Caco-2 (cell line): ENCODE measurements around the gene KLHL1. TPM values are rescaled to one million over a fixed set of nuclear protein-coding genes. Genes with fewer than 3 reads are reported as not detected.

Experiments
- BruUV-seq: library from RNA; stranded (reverse); fragments of 400-500 nt; replicated peaks from 2 replicates; lab custom pipeline; 2021; lab: Mats Ljungman, UMichigan
- CTCF ChIA-PET: fragments of 300-600 bp; sonication (Branson Sonifier 250); formaldehyde crosslinking; loops from one replicate; lab custom pipeline; 2022; ENCODE audit warnings: antibody characterized with exemption; lab: Charles Lee
- POLR2A ChIA-PET: fragments of 300-600 bp; sonication (Branson Sonifier 250); formaldehyde crosslinking; loops from one replicate; lab custom pipeline; 2022; ENCODE audit warnings: antibody characterized with exemption; lab: Charles Lee
- DNase-seq, 2 experiments: peaks; one replicate each; pipeline versions ENCODE4 v3.0.0 to v3.0.0-alpha.2; 2020 to 2022
- H3K27me3 ChIP-seq: replicated peaks from 2 replicates; pipeline ENCODE4 v1.6.0; 2011; ENCODE audit warnings: low read length; ENCODE audit not compliant: control insufficient read depth, insufficient read depth
- H3K36me3 ChIP-seq: 2 replicates; pipeline ENCODE4 v1.5.1; 2011; ENCODE audit warnings: low read length; ENCODE audit not compliant: control insufficient read depth, insufficient read depth
- H3K4me1 ChIP-seq: fragments of 250-450 bp; sonication (Bioruptor Pico); 2 replicates; pipeline ENCODE4 v1.5.1; 2020; ENCODE audit warnings: mild to moderate bottlenecking
- H3K4me3 ChIP-seq: 2 replicates; pipeline ENCODE4 v1.5.1; 2011; ENCODE audit warnings: low read depth, mild to moderate bottlenecking, control low read depth, low read length
- H3K9me3 ChIP-seq: fragments of 250-450 bp; sonication (Bioruptor Pico); 2 replicates; pipeline ENCODE4 v1.5.1; 2020; ENCODE audit warnings: mild to moderate bottlenecking, moderate library complexity
- H3K27ac Mint-ChIP-seq: one replicate; pipeline ENCODE4 v1.8.0; 2022; ENCODE audit warnings: mixed read lengths; ENCODE audit not compliant: unreplicated experiment
- H3K27me3 Mint-ChIP-seq: one replicate; pipeline ENCODE4 v1.8.0; 2022; ENCODE audit warnings: mixed read lengths; ENCODE audit not compliant: insufficient read depth, unreplicated experiment
- H3K36me3 Mint-ChIP-seq: one replicate; pipeline ENCODE4 v1.8.0; 2022; ENCODE audit warnings: mild to moderate bottlenecking, mixed read lengths; ENCODE audit not compliant: insufficient read depth, unreplicated experiment
- H3K4me1 Mint-ChIP-seq: one replicate; pipeline ENCODE4 v1.8.0; 2022; ENCODE audit warnings: low read depth, mixed read lengths; ENCODE audit not compliant: unreplicated experiment
- H3K4me3 Mint-ChIP-seq: one replicate; pipeline ENCODE4 v1.8.0; 2022; ENCODE audit warnings: mild to moderate bottlenecking, moderate library complexity, mixed read lengths; ENCODE audit not compliant: unreplicated experiment
- H3K9me3 Mint-ChIP-seq: one replicate; pipeline ENCODE4 v1.8.0; 2022; ENCODE audit warnings: mixed read lengths; ENCODE audit not compliant: unreplicated experiment
- CTCF ChIP-seq, 2 experiments: fragments of 200-600 bp in 1 of 2; IDR thresholded peaks; 1 replicate in 1 of 2; 2 replicates in 1 of 2; pipeline versions ENCODE4 v1.5.1 to v1.8.0; 2011 to 2022; ENCODE audit warnings: antibody characterized with exemption in 1 of 2, control low read depth in 1 of 2, inconsistent platforms in 1 of 2, low read depth in 1 of 2, low read length in 1 of 2, mild to moderate bottlenecking in 1 of 2, moderate library complexity in 1 of 2; ENCODE audit not compliant: insufficient read depth in 1 of 2, severe bottlenecking in 1 of 2, unreplicated experiment in 1 of 2
- intact Hi-C: fragments of 100-400 bp; cut with micrococcal nuclease; formaldehyde crosslinking; loops from one replicate; pipeline ENCODE4 v1.10.0; 2022; ENCODE audit not compliant: unreplicated experiment
- total RNA-seq: library from RNA; stranded (reverse); gene quantifications from 2 replicates; pipeline ENCODE4 v1.2.3, GENCODE V29; 2022

KLHL1 gene
- total RNA-seq, 1 experiment from 2014 or later: not detected

GRCh38 chr13:69657676-69658075 is 450.6 kb downstream of the KLHL1 start:
- no peak for TF ChIP-seq CTCF (IDR thresholded peaks at IDR 0.05; ENCODE audit: insufficient read depth in 1 of 2, low read depth in 1 of 2, low read length in 1 of 2, severe bottlenecking in 1 of 2, unreplicated experiment in 1 of 2)
- Histone ChIP-seq H3K27me3 (no peaks in the 10 kb centered on the region), H3K9me3 (peaks cover 9% of the 10 kb centered on the region; the same call in 1 of the 2 replicates), H3K4me1 (no peaks in the 10 kb centered on the region), H3K36me3 (no peaks in the 10 kb centered on the region), H3K4me3 (no peak overlapping the region)
- no peaks in the 10 kb centered on the region for H3K27me3 Mint-ChIP-seq
- no peak overlapping the region for H3K4me3 Mint-ChIP-seq
- no peaks in the 10 kb centered on the region for H3K36me3 Mint-ChIP-seq
- DNase-seq: no peak
- no peak overlapping the region for H3K27ac Mint-ChIP-seq
- no TSS peak for BruUV-seq
- POLR2A ChIA-PET: no interaction called here
- H3K4me1 Mint-ChIP-seq: no peaks in the 10 kb centered on the region
- intact Hi-C loops: no loop called here
- CTCF ChIA-PET: no interaction called here
- H3K9me3 Mint-ChIP-seq: peaks cover 28% of the 10 kb centered on the region

GRCh38 chr13:69654392-69654791 is 453.9 kb downstream of the KLHL1 start:
- Mint-ChIP-seq H3K27ac (no peak overlapping the region), H3K36me3 (no peaks in the 10 kb centered on the region), H3K27me3 (no peaks in the 10 kb centered on the region), H3K9me3 (peaks cover 14% of the 10 kb centered on the region), H3K4me1 (no peaks in the 10 kb centered on the region), H3K4me3 (no peak overlapping the region)
- Histone ChIP-seq H3K36me3 (no peaks in the 10 kb centered on the region), H3K9me3 (no peaks in the 10 kb centered on the region), H3K27me3 (no peaks in the 10 kb centered on the region), H3K4me1 (no peaks in the 10 kb centered on the region), H3K4me3 (no peak overlapping the region)
- ChIA-PET CTCF (no interaction called here), POLR2A (no interaction called here)
- no TSS peak for BruUV-seq
- intact Hi-C loops: no loop called here
- no peak for TF ChIP-seq CTCF (IDR thresholded peaks at IDR 0.05; ENCODE audit: insufficient read depth in 1 of 2, low read depth in 1 of 2, low read length in 1 of 2, severe bottlenecking in 1 of 2, unreplicated experiment in 1 of 2)
- no peak for DNase-seq

Other genes starting within 250 kb of the KLHL1 start
- not detected in 2 replicates for gene ATXN8OS, start 626 bp downstream of the KLHL1 start, total RNA-seq